Stimulated activated CD8-positive, alpha-beta memory T cell treated with anti-CD3 and anti-CD28 coated beads, Interleukin-15, amount 100 ng/mL, for 4 hours (primary cell): Measurements from ENCODE around the gene IGSF21.

ENCODE experiments used
- DNase-seq, 2 donors: peaks; one replicate each; pipeline ENCODE4 v3.0.0-alpha.2; 2020; ENCODE audit warnings: low read depth in 2 of 2

Gene IGSF21

DNA sequence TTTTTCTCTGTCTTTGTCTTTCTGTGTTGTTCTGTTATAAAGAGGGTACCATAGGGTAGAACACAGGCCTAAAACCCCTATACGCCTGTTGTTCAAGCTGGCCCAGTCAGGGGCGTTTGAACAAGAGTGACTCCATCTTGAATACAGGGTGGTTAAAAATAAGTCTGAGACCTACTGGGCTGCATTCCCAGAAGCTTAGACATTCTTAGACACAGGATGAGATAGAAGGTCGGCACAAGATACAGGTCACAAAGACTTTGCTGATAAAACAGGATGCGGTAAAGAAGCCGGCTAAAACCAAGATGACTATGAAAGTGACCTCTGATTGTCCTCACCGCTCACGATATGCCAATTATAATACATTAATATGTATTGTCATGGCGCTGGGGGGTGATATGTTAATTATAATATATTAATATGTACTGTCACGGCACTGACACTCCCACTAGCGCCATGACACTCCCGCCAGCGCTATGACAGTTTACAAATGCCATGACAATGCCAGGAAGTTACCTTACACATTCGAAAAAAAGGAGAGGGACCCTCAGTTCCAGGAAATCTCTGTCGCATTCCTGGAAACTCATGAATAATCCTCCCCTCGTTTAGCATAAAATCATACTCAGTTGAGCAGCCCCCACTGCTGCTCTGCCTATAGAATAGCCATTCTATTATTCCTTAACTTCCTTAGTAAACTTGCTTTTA, 314.6 kb downstream of the IGSF21 start:
- DNase-seq = no peak

DNA sequence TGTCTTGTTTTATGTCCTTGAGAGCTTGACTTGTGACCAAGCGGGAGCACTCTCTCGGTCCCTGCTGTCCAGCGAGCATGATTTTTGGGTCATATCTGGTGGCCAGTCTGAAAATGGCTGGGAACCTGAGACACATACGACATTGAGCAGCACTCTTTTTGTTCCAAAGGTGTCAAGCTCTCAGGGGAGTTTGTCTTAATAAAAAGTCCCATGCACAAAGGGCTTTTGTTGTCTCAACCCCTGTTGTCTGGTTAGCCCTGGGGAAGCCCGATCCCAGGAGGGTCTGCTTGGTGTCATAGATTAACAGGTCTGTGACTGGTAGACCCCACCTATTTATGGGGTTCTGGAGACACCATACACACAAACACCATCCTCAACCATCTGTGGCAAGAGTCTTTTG, 315.4 kb downstream of the IGSF21 start:
- DNase-seq = no peak

DNA sequence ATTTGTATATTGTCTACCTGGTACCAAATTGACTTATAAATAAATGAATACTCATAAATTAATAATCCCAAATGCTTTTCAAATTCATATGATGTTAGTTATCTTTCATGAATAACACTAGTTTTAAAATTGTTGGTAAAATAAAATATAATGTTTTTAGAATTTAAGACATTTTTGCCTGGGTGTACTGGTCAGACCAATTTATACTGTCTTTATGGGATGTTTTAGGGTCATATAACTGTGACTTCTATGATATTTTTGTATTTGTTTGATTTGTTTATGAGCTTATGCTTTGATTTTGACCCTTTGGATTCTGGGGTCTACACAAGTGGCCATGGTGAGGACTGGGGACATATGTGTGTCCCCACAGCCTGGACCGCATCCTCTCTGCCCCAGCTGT, 319.0 kb downstream of the IGSF21 start:
- DNase-seq = no peak
